CD4-positive, alpha-beta T cell treated with Interleukin-2 at 100 ng/mL for 4 hours (primary cell): ENCODE measurements around the gene PITPNC1.
"Not testable (repeated sequence)": the region's sequence is repeated elsewhere in the genome, so short reads cannot be mapped to it uniquely, and the experiment has no call there.

Experiments used
- DNase-seq: peaks from one replicate; pipeline ENCODE4 v3.0.0-alpha.2; 2020; ENCODE audit warnings: low spot score

The PITPNC1 gene

GRCh38 chr17:67376737-67377487 lies at the start of gene PITPNC1:
Gene PITPNC1 (plus strand): TSS chr17:67377281.
- peak; percentile 88 for DNase-seq

- no peak for DNase-seq
Measured at GRCh38 chr17:67328026-67328425, 49.1 kb upstream of the PITPNC1 start.

- DNase-seq = not testable (repeated sequence)
Measured at GRCh38 chr17:67331381-67332161, 45.5 kb upstream of the PITPNC1 start.

GRCh38 chr17:67332162-67332508 lies 44.9 kb upstream of the PITPNC1 start:
- not testable (repeated sequence) for DNase-seq

- no peak for DNase-seq
Measured at GRCh38 chr17:67335245-67335835, 41.7 kb upstream of the PITPNC1 start.

- DNase-seq = no peak
Measured at GRCh38 chr17:67336859-67337258, 40.2 kb upstream of the PITPNC1 start.

GRCh38 chr17:67338353-67338752 lies 38.7 kb upstream of the PITPNC1 start:
- not testable (repeated sequence) for DNase-seq

- no peak for DNase-seq
Measured at GRCh38 chr17:67343237-67343636, 33.8 kb upstream of the PITPNC1 start.

- DNase-seq = no peak
Measured at GRCh38 chr17:67347826-67348225, 29.3 kb upstream of the PITPNC1 start.

GRCh38 chr17:67349420-67349819 lies 27.7 kb upstream of the PITPNC1 start:
- DNase-seq = no peak

- DNase-seq = no peak
Measured at GRCh38 chr17:67353161-67353560, 23.9 kb upstream of the PITPNC1 start.

- no peak for DNase-seq
Measured at GRCh38 chr17:67353929-67354574, 23.0 kb upstream of the PITPNC1 start.

GRCh38 chr17:67358612-67359011 lies 18.5 kb upstream of the PITPNC1 start:
- no peak for DNase-seq

- peak; percentile 71 for DNase-seq
Measured at GRCh38 chr17:67359960-67360791, 16.9 kb upstream of the PITPNC1 start.

GRCh38 chr17:67360880-67361279 lies 16.2 kb upstream of the PITPNC1 start:
- DNase-seq = no peak

GRCh38 chr17:67362173-67362572 lies 14.9 kb upstream of the PITPNC1 start:
- DNase-seq = no peak

- no peak for DNase-seq
Measured at GRCh38 chr17:67364847-67365737, 12.0 kb upstream of the PITPNC1 start.

- DNase-seq = peak; percentile 47
Measured at GRCh38 chr17:67365738-67366192, 11.3 kb upstream of the PITPNC1 start.

- DNase-seq = peak; percentile 94
Measured at GRCh38 chr17:67366193-67367157, 10.6 kb upstream of the PITPNC1 start, which contains the start of gene PSMD12. Gene PSMD12 (minus strand): TSS chr17:67366577. CDS start chr17:67366519, 58 bp downstream.
